ENCODE measurements around the gene PDZD2.
"Not testable (repeated sequence)": the region's sequence is repeated elsewhere in the genome, so short reads cannot be mapped to it uniquely, and the experiment has no call there.

Gene PDZD2

DNA sequence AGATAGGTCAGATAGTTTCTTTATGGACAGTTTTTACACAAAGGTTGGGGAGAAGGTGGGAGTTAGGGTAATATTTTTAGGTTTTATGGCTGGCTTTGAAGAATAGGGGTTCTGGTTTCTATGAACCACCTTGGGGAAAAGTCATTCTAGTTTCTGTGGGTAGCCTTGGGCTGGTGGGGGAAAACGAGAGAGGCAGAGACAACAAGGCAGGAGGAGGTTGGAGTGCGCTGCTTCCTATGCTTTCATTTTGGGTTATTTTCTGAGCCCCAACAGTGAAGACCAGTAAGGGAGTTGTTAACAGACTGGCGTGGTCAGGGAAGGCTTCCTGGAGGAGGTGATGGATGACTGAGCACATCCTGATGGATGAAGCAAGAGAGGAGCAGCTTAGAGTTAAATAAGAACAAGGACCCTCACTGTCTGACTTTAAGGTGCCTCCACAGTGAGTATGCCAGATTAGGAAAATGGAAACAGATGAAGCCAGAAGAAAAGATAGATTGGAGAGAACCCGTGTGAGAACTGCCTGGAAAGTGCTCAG, 81.9 kb downstream of the PDZD2 start:
- TF ChIP-seq, protein P1, sequence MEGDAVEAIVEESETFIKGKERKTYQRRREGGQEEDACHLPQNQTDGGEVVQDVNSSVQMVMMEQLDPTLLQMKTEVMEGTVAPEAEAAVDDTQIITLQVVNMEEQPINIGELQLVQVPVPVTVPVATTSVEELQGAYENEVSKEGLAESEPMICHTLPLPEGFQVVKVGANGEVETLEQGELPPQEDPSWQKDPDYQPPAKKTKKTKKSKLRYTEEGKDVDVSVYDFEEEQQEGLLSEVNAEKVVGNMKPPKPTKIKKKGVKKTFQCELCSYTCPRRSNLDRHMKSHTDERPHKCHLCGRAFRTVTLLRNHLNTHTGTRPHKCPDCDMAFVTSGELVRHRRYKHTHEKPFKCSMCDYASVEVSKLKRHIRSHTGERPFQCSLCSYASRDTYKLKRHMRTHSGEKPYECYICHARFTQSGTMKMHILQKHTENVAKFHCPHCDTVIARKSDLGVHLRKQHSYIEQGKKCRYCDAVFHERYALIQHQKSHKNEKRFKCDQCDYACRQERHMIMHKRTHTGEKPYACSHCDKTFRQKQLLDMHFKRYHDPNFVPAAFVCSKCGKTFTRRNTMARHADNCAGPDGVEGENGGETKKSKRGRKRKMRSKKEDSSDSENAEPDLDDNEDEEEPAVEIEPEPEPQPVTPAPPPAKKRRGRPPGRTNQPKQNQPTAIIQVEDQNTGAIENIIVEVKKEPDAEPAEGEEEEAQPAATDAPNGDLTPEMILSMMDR (conservative IDR thresholded peaks at IDR 0.05; ENCODE audit: control insufficient read depth, insufficient read depth, low read depth, low read length) = no peak
- no peak for DNase-seq (ENCODE audit: low read depth)
- H3K4me3 ChIP-seq (ENCODE audit: control insufficient read depth, low read depth, low read length) = no peak overlapping the region

DNA sequence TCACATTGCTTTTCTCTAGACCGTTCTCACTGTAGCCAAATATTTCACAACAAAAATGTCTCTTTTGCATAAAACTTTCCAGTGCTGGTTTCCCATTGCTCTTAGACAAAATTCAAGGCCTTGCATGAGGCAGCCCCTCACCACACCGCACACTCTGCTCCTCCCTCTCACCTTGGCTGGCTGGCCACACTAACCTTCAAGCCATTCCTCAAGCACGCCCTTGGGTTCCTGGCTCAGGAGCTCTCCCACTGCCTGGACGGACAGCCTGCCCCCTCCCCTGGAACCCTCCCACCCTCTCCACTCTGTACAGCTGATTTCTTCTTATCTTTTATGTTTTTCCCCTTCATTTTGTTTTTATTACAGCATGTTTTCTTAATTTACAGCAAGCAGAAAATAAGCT, 83.2 kb downstream of the PDZD2 start:
- no peak for DNase-seq (ENCODE audit: low read depth)
- no peak overlapping the region for H3K4me3 ChIP-seq (ENCODE audit: control insufficient read depth, low read depth, low read length)
- TF ChIP-seq, protein P1 (conservative IDR thresholded peaks at IDR 0.05; ENCODE audit: control insufficient read depth, insufficient read depth, low read depth, low read length) = no peak

DNA sequence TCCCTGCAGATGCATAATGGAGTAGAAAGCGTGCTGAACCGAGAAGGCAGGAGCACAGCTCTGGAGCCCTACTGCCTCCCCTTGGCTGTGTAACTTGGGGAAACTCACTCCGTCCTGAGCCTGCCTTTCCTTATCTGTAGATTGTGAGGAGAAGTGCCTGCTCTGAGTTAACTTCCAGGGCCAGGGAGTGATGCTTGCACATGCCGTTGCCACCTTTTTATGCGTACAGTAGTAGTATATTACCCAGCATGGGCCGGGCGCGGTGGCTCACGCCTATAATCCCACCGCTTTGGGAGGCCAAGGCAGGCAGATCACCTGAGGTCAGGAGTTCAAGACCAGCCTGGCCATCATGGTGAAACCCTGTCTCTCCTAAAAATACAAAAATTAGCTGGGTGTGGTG, 87.1 kb downstream of the PDZD2 start:
- no peak for DNase-seq (ENCODE audit: low read depth)
- H3K4me3 ChIP-seq (ENCODE audit: control insufficient read depth, low read depth, low read length) = no peak overlapping the region
- TF ChIP-seq, protein P1 (conservative IDR thresholded peaks at IDR 0.05; ENCODE audit: control insufficient read depth, insufficient read depth, low read depth, low read length) = no peak

DNA sequence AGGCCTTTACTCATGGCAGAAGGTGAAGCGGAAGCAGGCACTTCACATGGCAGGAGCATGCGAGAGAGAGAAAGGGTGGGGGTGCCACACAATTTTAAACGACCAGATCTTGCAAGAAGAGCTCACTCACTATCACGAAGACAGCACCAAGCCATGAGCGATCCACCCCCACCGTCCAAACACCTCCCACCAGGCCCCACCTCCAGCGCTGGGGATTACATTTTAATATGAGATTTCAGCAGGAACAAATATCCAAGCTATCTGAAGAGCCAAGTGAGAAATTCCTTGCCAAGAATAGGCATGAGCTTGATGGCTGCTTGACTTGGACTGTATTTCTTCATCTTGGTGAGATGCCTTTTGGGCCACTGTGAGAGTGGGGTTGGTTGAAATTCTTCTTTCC, 88.0 kb downstream of the PDZD2 start:
- no peak overlapping the region for H3K4me3 ChIP-seq (ENCODE audit: control insufficient read depth, low read depth, low read length)
- TF ChIP-seq, protein P1 (conservative IDR thresholded peaks at IDR 0.05; ENCODE audit: control insufficient read depth, insufficient read depth, low read depth, low read length) = no peak
- no peak for DNase-seq (ENCODE audit: low read depth)

DNA sequence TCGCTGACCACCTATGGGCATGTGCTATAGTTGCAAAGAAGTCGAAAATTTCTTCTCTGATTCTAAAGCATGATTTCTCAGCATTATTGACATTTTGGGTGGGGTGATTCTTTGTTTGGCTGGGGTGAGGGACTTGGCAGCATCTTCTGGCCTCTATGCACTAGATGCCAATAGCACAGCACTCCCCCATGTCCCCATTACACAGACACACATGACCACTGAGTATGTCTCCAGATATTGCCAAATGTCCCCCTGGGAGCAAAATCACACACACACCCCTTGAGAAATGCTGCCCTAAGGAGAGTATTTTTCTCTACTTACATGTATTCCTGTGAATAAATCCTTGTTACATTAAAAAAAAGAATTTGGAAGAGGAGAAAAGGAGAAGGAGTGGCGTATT, 89.1 kb downstream of the PDZD2 start:
- TF ChIP-seq, protein P1 (conservative IDR thresholded peaks at IDR 0.05; ENCODE audit: control insufficient read depth, insufficient read depth, low read depth, low read length) = no peak
- no peak for DNase-seq (ENCODE audit: low read depth)
- H3K4me3 ChIP-seq (ENCODE audit: control insufficient read depth, low read depth, low read length) = no peak overlapping the region

DNA sequence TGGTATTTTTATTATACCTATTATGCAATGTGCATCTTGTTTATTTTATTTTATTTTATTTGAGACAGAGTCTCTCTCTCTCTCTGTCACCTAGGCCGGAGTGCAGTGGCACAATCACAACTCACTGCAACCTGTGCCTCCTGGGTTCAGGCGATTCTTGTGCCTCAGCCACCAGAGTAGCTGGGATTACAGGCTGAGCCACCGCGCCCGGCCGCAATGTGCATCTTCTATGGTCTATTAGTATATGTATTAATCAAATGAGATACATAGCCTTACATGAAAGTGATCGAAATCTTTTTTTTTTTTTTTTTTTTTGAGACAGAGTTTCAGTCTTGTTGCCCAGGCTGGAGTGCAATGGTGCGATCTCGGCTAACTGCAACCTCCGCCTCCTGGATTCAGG, 89.9 kb downstream of the PDZD2 start:
- DNase-seq (ENCODE audit: low read depth); H3K4me3 ChIP-seq (ENCODE audit: control insufficient read depth, low read depth, low read length): not testable (repeated sequence)

DNA sequence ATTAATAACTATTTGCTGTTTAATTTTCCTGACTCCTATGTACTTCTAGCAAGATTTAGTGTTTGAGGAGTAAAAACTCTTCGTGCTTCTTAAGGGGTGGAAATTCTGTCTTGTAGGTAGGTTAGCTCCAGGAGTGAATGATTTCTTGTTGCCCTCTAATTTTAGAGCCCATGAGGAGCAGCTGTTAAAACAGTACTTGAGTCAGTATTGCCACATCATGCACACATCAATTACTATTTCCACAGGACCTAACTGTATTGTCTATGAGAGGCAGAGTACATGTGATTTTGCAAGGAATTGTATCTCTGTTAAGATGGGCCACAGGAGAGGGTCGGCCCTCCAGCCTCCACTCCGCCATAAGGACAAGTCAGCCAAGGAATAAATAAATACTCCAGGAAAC, 91.2 kb downstream of the PDZD2 start:
- no peak overlapping the region for H3K4me3 ChIP-seq (ENCODE audit: control insufficient read depth, low read depth, low read length)
- no peak for DNase-seq (ENCODE audit: low read depth)
- TF ChIP-seq, protein P1 (conservative IDR thresholded peaks at IDR 0.05; ENCODE audit: control insufficient read depth, insufficient read depth, low read depth, low read length) = no peak
